ENCODE measurements around the gene CNTN3. TPM values are rescaled to one million over a fixed set of nuclear protein-coding genes. Genes with fewer than 3 reads are reported as not detected.

The CNTN3 gene
- not detected in 2 replicates for total RNA-seq

DNA sequence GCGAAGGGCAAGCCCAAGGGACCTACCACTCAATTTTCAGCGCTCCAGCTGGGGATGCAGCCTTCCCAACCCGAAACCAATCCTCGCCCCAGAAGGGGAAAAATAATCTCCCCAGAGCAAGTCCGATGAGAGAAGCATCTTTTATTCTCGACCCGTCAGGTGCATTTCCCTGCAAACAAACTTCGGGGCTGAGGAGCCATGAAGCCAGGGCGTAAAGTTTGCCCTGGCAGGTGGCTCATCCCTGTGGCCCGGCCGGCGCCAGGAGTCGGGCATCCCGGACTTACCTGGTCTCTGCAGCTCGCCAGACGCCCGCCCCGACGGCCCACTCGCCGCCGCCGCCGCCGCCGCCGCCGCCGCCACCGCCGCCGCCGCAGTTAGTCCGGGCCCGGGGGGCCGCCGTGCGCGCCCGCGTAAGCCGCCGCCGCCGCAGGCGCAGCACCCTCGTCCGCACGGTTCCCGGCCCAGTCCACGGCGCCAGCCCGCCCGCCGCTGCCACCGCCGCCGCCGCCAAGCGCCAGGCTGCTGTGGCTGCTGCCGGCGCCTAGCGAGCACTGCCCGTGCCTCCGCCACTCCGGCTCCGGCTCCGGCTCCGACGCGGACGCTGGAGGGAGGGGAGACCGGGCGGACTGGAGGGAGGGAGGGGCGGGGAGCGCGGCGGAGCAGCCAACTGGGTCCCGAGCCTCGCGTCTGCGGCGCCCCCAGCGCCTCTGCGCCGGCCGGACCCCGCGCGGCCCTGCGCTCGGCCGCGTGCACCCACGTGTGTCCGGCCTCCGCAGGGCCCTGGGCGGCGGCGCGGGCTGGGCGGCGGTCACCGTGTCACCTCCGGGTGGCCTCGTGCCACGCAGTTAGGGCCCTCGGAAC is at the start of gene CNTN3:
Gene CNTN3 (minus strand): TSS at position 553 of the 861 bp plus-strand sequence. CDS start 93,547 bp downstream, outside the sequence.
- Mint-ChIP-seq H3K36me3 (ENCODE audit: low read depth) (no peaks in the 10 kb centered on the region), H3K4me1 (no peaks in the 10 kb centered on the region), H3K4me3 (no peak within 1 kb of the TSS), H3K27ac (no peak within 1 kb of the TSS), H3K27me3 (peaks cover 15% of the 10 kb centered on the region), H3K9me3 (no peaks in the 10 kb centered on the region)
- DNase-seq: no peak
- no peak for ATAC-seq (ENCODE audit: low read depth)
- TF ChIP-seq, protein P1, sequence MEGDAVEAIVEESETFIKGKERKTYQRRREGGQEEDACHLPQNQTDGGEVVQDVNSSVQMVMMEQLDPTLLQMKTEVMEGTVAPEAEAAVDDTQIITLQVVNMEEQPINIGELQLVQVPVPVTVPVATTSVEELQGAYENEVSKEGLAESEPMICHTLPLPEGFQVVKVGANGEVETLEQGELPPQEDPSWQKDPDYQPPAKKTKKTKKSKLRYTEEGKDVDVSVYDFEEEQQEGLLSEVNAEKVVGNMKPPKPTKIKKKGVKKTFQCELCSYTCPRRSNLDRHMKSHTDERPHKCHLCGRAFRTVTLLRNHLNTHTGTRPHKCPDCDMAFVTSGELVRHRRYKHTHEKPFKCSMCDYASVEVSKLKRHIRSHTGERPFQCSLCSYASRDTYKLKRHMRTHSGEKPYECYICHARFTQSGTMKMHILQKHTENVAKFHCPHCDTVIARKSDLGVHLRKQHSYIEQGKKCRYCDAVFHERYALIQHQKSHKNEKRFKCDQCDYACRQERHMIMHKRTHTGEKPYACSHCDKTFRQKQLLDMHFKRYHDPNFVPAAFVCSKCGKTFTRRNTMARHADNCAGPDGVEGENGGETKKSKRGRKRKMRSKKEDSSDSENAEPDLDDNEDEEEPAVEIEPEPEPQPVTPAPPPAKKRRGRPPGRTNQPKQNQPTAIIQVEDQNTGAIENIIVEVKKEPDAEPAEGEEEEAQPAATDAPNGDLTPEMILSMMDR (IDR thresholded peaks at IDR 0.05): no peak
- POLR2A ChIA-PET: no interaction called here
- intact Hi-C loops (cut with micrococcal nuclease): no loop called here
- CTCF ChIA-PET: no interaction called here

DNA sequence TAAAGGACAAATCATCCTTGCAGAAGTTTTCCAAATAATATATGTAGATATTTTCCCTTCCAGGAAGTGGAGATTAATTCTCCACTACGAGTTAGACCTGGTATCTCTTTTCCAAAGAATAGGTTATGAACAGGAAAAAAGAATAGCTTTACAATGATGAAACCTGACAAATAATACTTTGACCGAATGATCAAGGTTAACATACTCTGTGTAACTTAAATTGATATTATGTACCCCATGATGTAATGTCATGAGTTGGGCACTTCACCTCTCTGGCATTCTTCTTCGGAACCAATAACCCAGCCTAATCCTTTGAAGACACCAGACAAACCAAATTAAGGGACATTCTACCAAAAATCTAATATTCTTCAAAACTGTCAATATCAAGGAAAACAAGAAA is 48.7 kb upstream of the CNTN3 start:
- intact Hi-C loops (cut with micrococcal nuclease): no loop called here
- Mint-ChIP-seq H3K36me3 (ENCODE audit: low read depth) (no peaks in the 10 kb centered on the region), H3K4me1 (no peaks in the 10 kb centered on the region), H3K27me3 (no peaks in the 10 kb centered on the region), H3K27ac (no peak overlapping the region), H3K9me3 (peaks cover 17% of the 10 kb centered on the region), H3K4me3 (no peak overlapping the region)
- TF ChIP-seq, protein P1 (IDR thresholded peaks at IDR 0.05): no peak
- ChIA-PET POLR2A (no interaction called here), CTCF (no interaction called here)
- DNase-seq (no peak), ATAC-seq (ENCODE audit: low read depth) (no peak)

DNA sequence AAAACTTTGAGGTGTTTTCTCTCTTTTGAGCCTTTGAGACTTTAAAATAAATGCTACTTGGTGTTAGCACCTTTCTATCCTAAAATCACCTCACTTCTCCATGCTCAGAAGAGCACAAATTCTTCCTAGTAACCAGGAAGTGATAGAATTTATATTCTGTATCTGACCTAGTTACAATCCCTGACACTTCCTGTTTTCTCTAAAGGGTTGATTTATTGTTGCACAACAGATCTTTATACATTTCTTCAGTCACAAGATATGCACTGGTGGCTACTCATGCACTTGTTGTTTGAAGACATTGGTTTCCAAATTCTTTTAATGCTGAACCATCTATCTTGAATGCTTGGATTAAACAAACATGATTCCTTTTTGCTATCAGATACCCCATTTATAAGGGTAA is 47.2 kb upstream of the CNTN3 start:
- CTCF ChIA-PET: no interaction called here
- DNase-seq (no peak), ATAC-seq (ENCODE audit: low read depth) (no peak)
- Mint-ChIP-seq H3K36me3 (ENCODE audit: low read depth) (no peaks in the 10 kb centered on the region), H3K27me3 (no peaks in the 10 kb centered on the region), H3K4me1 (no peaks in the 10 kb centered on the region), H3K27ac (no peak overlapping the region), H3K9me3 (peaks cover 8% of the 10 kb centered on the region), H3K4me3 (no peak overlapping the region)
- intact Hi-C loops (cut with micrococcal nuclease): no loop called here
- TF ChIP-seq, protein P1 (IDR thresholded peaks at IDR 0.05): no peak
- POLR2A ChIA-PET: no interaction called here

DNA sequence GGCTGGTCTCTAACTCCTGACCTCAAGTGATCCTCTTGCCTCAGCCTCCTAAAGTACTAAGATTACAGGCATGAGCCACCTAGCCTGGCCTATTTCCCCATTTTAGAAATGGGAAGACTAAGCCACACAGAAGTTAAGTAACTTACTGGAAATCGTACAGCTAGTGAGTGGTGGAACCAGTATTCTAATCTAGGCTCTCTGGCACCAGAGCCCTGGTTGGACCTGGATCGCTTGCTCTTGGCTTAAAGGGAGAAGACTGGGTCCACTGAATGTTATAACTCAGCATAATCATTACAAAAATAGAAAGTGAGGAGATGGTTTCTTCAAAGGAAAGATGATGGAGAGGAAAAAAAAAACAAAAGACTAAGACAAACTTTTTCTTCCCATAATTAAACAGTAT is 37.4 kb upstream of the CNTN3 start:
- no peak for ATAC-seq (ENCODE audit: low read depth)

DNA sequence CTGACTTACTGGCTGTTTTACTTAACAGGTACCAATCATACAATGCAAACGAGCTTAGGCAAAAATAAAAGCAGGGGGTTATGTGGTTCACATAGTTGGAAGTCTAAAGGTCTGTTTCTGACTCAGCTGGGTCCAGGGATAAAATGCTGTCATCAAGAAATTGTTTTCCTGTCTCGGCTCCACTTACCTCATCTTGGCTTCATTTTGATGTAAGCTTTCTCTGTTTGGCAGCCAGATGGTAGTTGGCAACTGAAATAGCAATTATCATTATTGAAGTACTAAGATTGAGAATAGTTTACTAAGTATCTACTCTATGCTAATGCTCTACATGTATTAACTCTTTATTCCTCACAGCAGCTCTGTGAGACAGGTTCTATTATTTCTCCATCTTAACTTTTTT is 36.8 kb upstream of the CNTN3 start:
- no peak overlapping the region for H3K4me3 Mint-ChIP-seq
- no peaks in the 10 kb centered on the region for H3K36me3 Mint-ChIP-seq (ENCODE audit: low read depth)
- peaks cover 4% of the 10 kb centered on the region for H3K9me3 Mint-ChIP-seq
- ATAC-seq (ENCODE audit: low read depth) (no peak), DNase-seq (no peak)
- ChIA-PET CTCF (no interaction called here), POLR2A (no interaction called here)
- H3K27me3 Mint-ChIP-seq: no peaks in the 10 kb centered on the region
- intact Hi-C loops (cut with micrococcal nuclease): no loop called here
- no peak overlapping the region for H3K27ac Mint-ChIP-seq
- TF ChIP-seq, protein P1 (IDR thresholded peaks at IDR 0.05): no peak
- no peaks in the 10 kb centered on the region for H3K4me1 Mint-ChIP-seq

More for the DNA sequence above, 37.4 kb upstream of the CNTN3 start:
- CTCF ChIA-PET: no interaction called here
- TF ChIP-seq, protein P1 (IDR thresholded peaks at IDR 0.05): no peak
- intact Hi-C loops (cut with micrococcal nuclease): no loop called here
- Mint-ChIP-seq H3K9me3 (peaks cover 4% of the 10 kb centered on the region), H3K4me3 (no peak overlapping the region), H3K36me3 (ENCODE audit: low read depth) (no peaks in the 10 kb centered on the region), H3K4me1 (no peaks in the 10 kb centered on the region), H3K27ac (no peak overlapping the region), H3K27me3 (no peaks in the 10 kb centered on the region)
- no peak for DNase-seq
- POLR2A ChIA-PET: no interaction called here
